SK-N-MC (cell line): ENCODE results near the gene SYS1.
A peak's percentile ranks its signal among the peaks of the same experiment; 100 is the strongest.

Experiments
- DNase-seq: peaks from one replicate; pipeline ENCODE4 v3.0.0-alpha.2; 2011; ENCODE audit warnings: low read depth, low spot score
- H3K27ac ChIP-seq: fragments of 200-600 bp; sonication (generic); 2 replicates; pipeline ENCODE4 v1.5.1; 2016; ENCODE audit warnings: mixed run types
- H3K36me3 ChIP-seq: fragments of 200-600 bp; sonication (generic); 2 replicates; pipeline ENCODE4 v1.6.1; 2017; ENCODE audit warnings: antibody characterized with exemption, low read length, mixed read lengths; ENCODE audit not compliant: insufficient read depth
- H3K4me3 ChIP-seq: fragments of 200-600 bp; sonication (generic); 2 replicates; pipeline ENCODE4 v1.5.1; 2016
- H3K9ac ChIP-seq: fragments of 200-600 bp; sonication (generic); 2 replicates; pipeline ENCODE4 v1.8.0; 2017; ENCODE audit warnings: mixed run types, mixed read lengths; ENCODE audit not compliant: insufficient read length
- H3K9me3 ChIP-seq: fragments of 200-600 bp; sonication (generic); 2 replicates; pipeline ENCODE4 v1.6.1; 2017; ENCODE audit warnings: low read depth, mild to moderate bottlenecking, antibody characterized with exemption, low read length, moderate library complexity, mixed read lengths
- EZH2 ChIP-seq: fragments of 200-600 bp; sonication (generic); IDR thresholded peaks from one replicate; pipeline ENCODE4 v1.6.1; 2017; ENCODE audit warnings: antibody characterized with exemption
- FOXP2 ChIP-seq: optimal IDR thresholded peaks from 2 replicates; pipeline ENCODE3; 2011; ENCODE audit warnings: mild to moderate bottlenecking, moderate library complexity; ENCODE audit not compliant: insufficient read depth; ENCODE audit errors: extremely low read length, control extremely low read depth
- POLR2AphosphoS5 ChIP-seq: IDR thresholded peaks from 2 replicates; pipeline ENCODE4 v1.6.1; 2012; ENCODE audit warnings: mild to moderate bottlenecking, low read depth, low read length, borderline replicate concordance

The SYS1 gene

DNA sequence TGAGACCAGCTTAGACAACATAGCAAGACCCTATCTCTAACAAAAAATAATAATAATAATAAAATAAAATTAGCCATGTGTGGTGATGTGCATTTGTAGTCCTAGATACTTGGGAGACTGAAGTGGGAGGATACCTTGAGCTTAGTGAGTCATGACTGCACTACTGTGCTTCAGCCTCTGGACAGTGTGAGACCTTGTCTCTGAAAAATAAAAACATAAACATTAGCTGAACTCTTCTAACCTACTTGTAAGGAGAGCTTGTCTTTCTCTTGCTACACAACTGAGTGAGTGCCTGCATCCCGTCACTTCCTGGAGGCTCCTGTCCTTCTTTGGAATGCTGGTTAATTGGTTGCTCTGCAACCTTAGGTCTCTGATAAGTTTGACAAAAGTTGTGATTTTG lies 40.0 kb downstream of the SYS1 start:
- TF ChIP-seq FOXP2, result no peak
- no peak for TF ChIP-seq POLR2AphosphoS5
- TF ChIP-seq EZH2, result no peak
- Histone ChIP-seq H3K4me3 (no peak overlapping the region), H3K9ac (no peak overlapping the region), H3K9me3 (no peaks in the 10 kb centered on the region), H3K36me3 (no peaks in the 10 kb centered on the region), H3K27ac (no peak overlapping the region)
- DNase-seq, result no peak

DNA sequence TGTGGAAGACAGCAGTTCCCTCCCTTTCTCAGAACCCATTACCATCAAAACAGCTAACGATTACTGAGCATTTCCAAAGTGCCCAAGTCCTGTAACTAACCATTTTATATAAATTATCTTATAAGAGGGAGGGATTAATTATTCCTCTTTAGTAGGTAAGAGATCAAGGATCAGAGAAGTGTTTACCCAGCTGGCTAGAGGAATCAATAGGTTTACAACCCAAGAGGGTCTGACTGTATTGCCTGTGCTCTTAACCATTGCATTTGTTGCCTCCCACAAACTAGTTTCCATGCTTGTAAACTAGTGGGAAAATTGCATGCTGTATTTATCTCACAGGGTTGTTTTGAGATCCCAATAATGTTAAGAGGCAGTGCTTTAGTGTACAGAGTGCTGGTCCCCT lies 41.5 kb downstream of the SYS1 start:
- Histone ChIP-seq H3K9ac (no peak overlapping the region), H3K36me3 (peaks cover 9% of the 10 kb centered on the region), H3K27ac (no peak overlapping the region), H3K4me3 (no peak overlapping the region), H3K9me3 (no peaks in the 10 kb centered on the region)
- DNase-seq, result no peak
- TF ChIP-seq FOXP2 (no peak), POLR2AphosphoS5 (no peak), EZH2 (no peak)

DNA sequence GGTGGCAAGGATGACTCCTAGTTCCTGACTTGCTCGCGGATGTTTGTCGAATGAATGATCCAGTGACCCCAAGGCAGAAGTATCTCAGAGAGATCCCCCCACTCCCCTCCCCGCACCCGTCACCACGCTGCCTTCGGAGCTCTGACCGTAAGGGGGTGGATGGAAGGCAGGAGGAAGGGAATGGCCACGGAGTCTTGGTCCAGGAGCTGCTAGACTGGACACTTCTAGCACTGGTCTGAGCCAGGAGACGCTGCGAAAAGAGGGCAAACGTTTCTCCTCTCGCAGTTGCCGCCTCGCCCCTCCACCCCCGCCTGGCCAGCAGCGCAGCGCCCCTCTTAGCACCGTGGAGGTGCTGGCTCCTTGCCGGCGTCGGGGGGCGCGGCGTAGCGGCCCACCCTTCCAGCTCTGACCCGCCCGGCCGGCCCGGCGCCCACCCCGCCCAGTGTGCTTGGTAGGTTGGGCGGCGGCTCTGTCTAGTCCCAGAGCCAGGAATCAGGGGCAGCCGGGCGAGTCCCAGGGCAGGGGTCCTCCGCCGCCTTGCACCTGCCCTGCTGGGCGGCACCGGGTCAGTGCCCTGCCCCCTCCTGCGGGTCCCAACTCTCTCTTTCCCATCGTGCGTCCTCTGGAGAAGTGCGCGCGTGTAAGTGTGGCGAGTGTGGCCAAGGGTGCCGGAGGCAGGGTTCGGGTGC lies 42.8 kb downstream of the SYS1 start:
- TF ChIP-seq FOXP2 (no peak), POLR2AphosphoS5 (no peak), EZH2 (no peak)
- peak overlapping the region; percentile 98 for H3K4me3 ChIP-seq
- peak overlapping the region; percentile 95 for H3K9ac ChIP-seq
- no peak overlapping the region for H3K27ac ChIP-seq
- H3K9me3 ChIP-seq, result no peaks in the 10 kb centered on the region
- no peak for DNase-seq
- peaks cover 21% of the 10 kb centered on the region for H3K36me3 ChIP-seq

DNA sequence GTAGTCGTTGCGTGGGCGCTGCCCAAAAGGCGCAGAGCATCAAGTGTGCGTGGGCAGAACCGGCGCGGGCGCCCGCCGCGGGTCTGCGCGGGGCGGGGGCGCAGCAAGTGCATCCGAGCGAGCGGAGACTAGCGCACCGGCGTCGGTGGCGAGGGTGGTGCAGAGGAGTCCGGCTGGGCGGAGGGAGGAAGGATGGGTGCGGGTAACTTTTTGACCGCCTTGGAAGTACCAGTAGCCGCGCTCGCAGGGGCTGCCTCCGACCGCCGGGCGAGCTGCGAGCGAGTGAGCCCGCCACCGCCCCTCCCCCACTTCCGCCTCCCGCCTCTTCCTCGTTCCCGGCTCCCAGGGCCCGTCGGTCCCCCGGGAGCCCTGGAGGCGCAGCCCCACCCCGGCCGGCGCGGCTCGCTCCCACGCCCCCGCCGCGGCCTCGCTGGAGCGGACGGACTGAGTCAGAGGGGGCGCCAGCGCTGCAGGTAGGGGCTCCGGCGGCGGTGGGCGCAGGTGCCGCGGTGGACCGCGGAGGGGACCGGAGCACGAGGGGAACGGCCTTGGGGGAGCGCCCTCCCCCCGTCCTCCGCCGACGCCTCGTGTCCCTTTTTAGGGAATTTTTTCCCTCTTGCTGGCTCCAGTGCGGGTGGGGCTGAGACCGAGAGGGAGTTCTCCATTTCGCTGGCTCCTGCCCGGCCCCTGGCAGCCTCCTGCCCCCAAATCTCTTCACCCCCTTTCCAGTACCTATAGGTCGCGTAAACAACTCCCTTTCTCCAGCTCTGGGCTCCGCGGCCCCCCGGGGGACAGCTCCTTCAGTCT lies 43.5 kb downstream of the SYS1 start:
- Histone ChIP-seq H3K27ac (peak overlapping the region; percentile 50; the same call in 1 of the 2 replicates), H3K9ac (peak overlapping the region; percentile 95), H3K4me3 (peak overlapping the region; percentile 98), H3K9me3 (no peaks in the 10 kb centered on the region), H3K36me3 (peaks cover 26% of the 10 kb centered on the region)
- no peak; the same call in 1 of the 2 replicates for TF ChIP-seq POLR2AphosphoS5
- no peak for TF ChIP-seq EZH2
- TF ChIP-seq FOXP2, result no peak
- no peak for DNase-seq

DNA sequence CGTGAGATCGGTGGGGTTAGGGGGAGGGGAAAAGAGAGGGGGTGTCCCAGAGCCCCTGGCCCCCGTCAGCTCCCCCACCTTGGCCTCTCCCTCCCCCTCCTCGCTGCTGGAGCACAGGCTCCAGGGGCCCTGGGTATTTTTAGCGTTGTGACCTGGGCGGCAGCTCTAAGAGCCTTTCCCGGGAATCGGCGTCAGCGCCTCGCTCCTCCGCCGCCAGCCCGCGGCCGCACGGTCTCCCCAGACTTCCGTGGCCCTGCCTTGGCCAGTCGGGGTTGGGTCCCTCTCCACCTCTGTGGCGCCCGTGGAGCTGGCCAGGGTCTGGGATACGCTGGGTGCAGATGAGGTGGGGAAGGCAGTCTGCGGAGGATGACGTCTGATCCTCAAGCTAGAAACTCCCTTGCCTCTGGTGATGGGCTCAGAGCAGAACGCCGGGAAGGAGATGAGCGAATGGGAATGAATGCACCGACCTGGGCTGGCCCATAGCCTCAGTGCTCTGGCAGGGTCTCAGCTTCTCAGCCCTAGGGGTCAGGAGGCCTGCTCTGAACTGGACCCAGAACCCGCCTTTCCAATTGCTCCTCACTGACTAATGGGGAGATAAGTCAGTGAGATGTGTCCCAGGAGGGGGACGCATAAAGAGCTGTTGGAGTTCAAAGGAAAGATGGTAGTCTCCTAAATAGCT lies 44.2 kb downstream of the SYS1 start:
- no peak for DNase-seq

DNA sequence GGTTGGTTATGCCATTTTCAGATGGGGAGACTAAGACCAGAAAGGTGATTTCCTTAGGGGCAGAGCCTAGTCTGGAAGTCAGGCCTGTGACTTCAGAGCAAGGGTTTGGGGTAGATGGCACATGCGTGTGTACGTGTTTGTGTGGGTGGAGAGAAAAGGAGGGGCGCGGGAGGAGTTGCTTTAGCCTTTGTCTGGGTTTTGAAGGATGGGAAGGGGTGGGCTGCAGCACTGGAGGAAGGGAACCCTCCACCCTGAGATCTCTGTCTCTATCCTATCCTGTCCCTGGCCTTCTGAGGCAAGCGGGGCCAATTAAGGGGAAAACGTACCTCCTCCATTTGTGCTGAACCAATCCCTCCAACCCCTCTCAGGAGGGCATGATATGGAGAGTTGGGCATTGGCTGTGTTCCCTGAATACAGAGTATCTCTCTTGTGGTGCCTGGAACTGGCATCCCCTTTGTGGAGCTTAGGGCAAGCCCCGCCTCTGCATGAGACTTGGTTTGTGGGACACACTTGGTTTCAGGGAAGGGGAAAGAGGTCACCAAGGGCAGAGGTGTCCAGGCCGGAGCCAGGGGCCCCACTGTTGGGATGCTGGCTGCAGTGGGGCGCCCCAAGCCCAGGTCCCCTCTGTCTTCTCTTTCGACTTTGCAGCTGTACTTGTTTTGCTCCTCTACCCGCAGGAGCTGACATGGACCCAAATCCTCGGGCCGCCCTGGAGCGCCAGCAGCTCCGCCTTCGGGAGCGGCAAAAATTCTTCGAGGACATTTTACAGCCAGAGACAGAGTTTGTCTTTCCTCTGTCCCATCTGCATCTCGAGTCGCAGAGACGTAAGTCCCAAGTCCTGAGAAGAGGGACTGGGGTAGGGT lies 45.1 kb downstream of the SYS1 start, which contains the start of gene DBNDD2:
TSS of gene DBNDD2 (plus strand) at position 507 of the 863 bp plus-strand sequence. CDS start at position 686, 179 bp downstream.
- TF ChIP-seq FOXP2 (no peak), EZH2 (no peak), POLR2AphosphoS5 (no peak)
- Histone ChIP-seq H3K36me3 (peaks cover 29% of the 10 kb centered on the region), H3K4me3 (peak within 1 kb of the TSS; percentile 98), H3K27ac (0 out of 2 replicates have a peak within 1 kb of the TSS, but pooled peaks have one; percentile 50), H3K9ac (peak within 1 kb of the TSS; percentile 95), H3K9me3 (no peaks in the 10 kb centered on the region)
- no peak for DNase-seq

More for the DNA sequence above, 44.2 kb downstream of the SYS1 start:
- Histone ChIP-seq H3K9ac (peak overlapping the region; percentile 95), H3K27ac (peak overlapping the region; percentile 50; the same call in 1 of the 2 replicates), H3K9me3 (no peaks in the 10 kb centered on the region), H3K4me3 (peak overlapping the region; percentile 98), H3K36me3 (peaks cover 29% of the 10 kb centered on the region)
- TF ChIP-seq FOXP2 (no peak), POLR2AphosphoS5 (no peak; the same call in 1 of the 2 replicates), EZH2 (no peak)

DNA sequence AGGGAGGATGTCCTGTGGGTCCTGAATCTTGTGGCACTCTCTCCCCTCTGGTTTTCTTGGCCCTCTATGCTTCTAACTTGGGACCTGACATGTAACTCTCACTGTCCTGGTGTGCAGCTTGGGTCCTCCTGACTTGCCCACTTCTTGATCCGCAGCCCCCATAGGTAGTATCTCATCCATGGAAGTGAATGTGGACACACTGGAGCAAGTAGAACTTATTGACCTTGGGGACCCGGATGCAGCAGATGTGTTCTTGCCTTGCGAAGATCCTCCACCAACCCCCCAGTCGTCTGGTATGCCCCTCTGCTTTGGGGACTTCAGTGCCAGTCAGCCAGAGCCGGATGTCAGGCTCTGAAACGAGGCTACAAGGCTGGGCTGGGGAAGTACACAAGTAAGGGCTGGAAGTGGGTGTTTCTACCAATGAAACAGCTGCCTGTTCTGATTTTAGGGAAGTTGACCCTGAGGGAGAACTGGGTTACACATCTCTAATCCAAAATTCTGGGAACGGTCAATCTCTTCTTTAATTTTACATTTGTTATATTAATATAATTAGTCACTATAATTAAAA lies 45.8 kb downstream of the SYS1 start:
- H3K9ac ChIP-seq, result no peak overlapping the region
- TF ChIP-seq FOXP2, result no peak
- no peak for TF ChIP-seq EZH2
- TF ChIP-seq POLR2AphosphoS5, result no peak
- H3K4me3 ChIP-seq, result no peak overlapping the region
- H3K36me3 ChIP-seq, result peaks cover 29% of the 10 kb centered on the region
- H3K9me3 ChIP-seq, result no peaks in the 10 kb centered on the region
- H3K27ac ChIP-seq, result no peak overlapping the region
- no peak for DNase-seq
